ENCODE results near the gene C2orf68.
"Not testable (repeated sequence)": the region's sequence is repeated elsewhere in the genome, so short reads cannot be mapped to it uniquely, and the experiment has no call there.

Gene C2orf68

DNA sequence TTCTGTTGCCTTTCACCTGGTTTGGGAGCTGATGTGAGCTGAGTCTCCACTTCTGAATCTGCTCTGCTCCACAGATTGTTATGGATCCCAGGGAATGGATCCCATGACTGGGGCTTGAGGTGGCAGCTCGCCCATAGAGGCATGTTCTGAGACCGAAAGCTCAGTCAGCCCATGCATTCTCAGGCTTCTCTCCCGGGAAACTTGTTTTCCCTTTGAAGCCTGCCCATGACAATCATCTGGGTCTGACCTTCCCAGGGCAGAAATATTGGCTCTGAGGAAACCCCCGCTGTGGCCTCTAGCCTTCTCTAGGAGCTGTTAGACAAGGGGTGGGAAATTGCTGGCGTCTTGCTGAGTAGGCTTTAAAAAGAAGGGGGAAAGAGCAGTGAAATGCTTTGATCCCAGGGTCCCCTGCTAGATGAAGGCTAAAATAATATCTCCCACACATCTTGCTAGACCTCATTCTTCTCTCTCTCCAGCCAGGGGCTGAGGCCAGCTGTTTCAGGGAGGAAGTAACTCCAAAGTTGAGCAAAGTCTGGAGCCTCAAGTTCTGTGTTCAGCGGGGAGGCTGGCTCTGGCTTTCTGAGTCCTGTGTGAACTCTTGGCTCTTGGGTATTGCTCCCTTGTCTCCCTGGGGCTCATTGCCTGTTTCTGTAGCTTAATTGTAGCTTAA lies 32.5 kb downstream of the C2orf68 start:
- DNase-seq = no peak

DNA sequence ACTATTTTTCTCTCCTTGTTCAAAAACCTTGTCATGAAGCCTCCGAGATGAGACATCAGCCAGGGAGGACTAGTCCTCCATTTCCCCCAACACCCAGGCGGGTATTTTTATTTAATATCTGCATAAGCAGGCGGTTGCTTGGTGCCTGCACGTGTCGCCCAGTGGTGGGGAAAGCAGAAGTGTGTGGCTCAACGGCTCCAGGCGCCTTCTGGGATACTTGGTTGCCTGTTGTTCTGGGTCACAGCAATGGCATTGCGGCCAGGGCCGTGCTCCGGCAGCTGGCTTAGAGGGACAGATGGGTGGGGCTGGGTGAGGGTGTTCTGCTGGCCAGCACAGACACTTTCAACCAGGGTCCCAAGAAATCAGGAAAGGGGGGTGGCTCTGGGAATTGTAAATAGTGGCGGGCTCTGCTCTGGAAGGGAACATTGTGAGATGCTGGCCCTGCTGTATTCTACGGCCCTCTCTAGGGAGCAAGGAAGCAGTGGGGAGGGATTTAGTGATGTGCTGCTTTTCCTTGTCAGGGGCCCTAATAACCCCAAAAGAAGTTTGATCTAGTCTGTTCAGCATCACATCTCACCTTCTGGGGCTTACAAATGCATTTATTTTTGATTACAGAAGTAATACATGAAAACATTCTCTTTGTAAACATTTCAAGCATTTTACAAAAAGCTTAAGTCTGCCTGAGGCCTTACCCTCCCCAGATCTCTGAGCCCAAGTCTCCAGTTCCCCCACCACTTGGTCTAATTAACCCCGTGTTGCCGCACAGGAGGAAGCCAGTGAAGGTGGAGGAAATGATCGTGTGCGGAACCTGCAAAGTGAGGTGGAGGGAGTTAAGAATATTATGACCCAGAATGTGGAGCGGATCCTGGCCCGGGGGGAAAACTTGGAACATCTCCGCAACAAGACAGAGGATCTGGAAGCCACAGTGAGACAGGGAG lies 33.4 kb downstream of the C2orf68 start:
- no peak for DNase-seq

DNA sequence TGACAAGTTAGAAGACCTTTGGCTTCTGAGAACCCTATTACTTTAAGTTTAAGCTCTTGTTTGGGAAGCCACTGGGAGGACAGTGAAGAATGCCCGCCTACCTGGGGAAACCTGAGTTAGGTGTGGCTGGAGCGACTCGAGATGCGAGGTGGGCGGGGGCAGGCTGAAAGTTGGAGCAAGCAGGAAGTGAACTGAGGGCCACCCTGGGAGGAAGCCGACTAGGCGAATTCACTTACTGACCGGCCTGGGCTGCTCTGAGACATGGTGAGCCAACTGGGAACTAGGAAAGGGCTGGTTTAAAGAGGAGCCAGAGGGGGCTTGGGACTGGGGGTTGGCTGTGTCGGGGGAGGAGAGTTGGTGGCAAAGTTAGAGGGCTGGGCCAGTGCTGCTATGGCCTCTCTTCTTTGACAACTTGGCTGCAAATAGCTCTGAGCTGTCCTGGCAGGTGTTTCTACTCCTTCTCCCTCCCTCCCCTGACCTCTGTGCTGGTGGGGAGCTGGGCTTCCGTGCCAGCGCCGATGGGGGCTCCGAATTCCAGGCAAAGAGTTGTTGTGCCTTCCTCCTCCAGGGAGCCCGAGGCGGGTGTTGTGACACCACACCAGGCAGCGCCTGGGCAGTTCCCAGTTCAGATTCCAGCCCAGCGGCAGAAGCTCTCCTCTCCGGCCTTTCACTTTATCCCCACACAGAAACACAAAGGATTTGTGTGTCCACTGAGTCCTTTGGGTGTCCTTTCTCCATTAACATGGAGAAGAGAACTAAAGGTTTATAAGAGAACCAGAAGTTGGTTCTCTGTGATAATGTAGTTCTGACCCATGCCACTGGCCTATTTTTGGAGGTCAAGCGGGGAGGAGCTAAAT lies 34.3 kb downstream of the C2orf68 start, which contains the start of gene VAMP8:
VAMP8 (plus strand) TSS at position 201 of the 857 bp plus-strand sequence; CDS start at position 262, 61 bp downstream.
- DNase-seq = no peak

DNA sequence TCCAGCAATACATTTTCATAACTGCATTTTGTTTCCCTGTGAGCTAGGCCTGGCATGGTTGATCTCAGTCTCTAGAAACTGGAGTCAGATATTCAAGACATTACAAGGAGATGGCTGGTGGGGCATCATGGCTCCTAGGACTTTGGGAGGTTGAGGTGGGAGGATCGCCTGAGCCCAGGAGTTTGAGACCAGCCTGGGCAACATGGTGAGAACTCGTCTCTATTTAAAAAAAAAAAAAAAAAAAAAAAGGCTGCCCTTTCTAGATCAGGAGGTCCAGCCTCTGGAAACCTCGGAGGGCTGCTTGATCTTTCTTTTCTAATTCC lies 34.8 kb downstream of the C2orf68 start:
- no peak for DNase-seq

DNA sequence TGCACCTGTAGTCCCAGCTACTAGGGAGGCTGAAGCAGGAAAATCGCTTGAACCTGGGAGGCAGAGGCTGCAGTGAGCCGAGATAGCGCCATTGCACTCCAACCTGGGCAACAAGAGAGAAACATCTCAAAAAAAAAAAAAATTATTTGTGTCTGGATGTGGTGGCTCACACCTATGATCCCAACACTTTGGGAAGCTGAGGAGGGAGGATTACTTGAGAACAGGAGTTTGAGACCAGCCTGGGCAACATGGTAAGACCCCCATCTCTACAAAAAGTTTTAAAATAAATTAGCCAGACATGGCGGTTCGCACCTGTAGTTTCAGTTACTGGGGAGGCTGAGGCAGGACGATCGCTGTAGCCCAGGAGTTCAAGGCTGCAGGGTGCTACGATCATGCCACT lies 36.1 kb downstream of the C2orf68 start:
- no peak for DNase-seq

DNA sequence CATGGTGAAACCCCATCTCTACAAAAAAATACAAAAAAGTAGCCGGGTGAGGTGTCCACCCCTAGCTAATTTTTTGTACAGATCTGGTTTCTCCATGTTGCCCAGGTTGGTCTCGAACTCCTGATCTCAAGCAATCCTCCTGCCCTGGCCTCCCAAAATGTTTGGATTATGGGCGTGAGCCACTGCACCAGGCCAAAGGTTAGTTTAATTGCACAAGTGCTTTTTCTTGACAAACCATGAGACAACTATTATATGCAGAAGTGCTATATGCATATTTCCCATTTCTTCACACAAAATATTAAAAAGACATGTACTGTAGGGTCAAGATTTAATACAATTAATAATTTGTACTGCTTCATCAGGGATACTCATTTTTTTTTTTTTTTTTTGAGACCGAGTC lies 45.6 kb downstream of the C2orf68 start:
- DNase-seq = no peak

DNA sequence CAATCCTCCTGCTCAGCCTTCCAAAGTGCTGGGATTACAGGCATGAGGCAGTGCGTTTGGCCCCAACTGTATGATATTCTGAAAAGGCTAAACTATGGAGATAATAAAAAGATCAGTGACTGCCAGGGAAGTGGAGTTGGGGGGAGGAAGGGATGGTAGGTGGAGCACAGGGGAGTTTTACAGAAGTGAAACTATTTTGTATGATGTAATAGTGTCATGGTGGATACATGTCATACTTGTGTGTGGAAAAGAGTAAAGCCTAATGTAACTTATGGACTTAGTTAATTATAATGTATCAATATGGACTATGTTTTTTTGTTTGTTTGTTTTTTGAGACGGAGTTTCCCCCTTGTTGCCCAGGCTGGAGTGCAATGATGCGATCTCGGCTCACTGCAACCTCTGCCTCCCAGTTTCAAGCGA lies 47.7 kb downstream of the C2orf68 start:
- no peak for DNase-seq

DNA sequence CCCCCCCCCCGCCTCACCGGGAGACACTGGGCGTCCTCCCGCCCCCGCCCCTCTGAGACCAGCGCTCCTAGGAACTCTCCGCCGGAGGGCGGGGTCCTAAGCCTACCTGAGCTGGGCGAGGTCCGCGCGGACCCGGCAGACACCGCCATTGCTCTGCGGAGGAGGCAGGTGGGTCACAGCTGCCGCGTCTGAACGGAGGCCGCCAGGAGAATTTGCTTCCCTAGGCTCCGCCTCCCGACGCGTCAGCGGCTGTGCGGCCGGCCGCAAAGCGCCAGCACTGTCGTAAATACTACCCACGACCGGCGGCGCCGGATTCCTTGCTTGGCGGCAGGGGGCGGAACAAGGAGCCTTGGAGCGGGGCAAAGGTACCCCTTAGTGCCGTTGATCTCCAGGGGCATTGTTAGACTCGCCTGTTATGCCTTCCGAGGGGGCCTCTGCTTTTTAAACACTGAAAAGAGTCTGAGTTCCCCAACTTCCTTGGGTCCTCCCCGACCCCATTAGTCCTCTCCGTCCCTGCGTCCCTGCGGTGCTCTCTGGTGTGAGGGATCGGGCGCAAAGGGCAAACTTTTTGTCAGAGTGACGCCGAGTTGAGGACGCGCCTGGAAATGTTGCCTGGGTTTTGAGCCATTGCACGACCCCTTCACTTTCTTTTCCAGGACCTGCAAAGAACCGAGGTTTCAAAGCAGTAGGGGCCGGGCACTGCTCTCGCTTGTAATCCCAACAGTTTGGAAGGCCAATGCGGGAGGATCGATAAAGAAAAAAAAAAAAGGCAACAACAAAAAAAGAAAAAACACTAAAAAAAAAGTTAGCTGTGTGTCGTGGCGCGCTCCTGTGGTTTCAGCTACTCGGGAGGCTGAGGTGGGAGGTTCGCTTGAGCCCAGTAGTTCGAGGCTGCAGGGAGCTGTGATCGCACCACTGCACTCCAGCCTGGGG lies 50.3 kb downstream of the C2orf68 start, which contains the start of gene GGCX:
GGCX (minus strand) TSS at position 214 of the 933 bp plus-strand sequence; CDS start at position 149, 65 bp downstream.
- DNase-seq = peak; percentile 92

DNA sequence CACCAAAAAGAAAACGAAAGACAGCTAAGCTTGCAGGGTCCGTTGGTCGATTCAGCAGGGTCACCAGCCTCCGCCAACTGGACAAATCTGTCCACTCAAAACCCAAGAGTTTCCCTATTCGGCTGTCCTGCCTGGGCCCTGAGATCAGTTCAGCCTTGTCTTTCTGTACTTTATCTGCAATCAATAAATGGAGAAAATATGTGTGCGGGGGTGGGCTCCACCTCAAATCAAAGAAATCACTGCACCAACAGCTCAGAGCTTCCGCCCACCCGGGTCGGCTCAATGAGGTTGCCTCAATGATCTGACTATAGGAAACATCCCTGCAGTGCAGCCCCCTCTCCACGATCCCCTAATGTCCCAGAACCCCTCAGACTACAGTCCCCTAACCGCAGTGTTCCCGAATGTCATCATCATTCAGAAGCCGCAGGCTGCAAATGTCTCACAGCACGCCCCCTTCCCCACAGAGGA lies 51.0 kb downstream of the C2orf68 start:
- DNase-seq = no peak

DNA sequence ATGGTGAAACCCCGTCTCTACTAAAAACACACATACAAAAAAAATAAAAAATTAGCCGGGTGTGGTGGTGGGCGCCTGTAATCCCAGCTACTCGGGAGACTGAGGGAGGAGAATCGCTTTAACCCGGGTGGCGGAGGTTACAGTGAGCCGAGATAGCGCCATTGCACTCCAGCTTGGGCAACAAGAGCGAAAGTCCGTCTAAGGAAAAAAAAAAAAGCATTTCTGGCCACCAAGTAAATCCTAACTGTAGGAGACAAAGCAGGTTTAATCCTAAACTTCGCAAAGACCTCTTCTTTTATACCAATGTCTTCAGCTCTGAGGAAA lies 51.5 kb downstream of the C2orf68 start:
- DNase-seq = not testable (repeated sequence)

DNA sequence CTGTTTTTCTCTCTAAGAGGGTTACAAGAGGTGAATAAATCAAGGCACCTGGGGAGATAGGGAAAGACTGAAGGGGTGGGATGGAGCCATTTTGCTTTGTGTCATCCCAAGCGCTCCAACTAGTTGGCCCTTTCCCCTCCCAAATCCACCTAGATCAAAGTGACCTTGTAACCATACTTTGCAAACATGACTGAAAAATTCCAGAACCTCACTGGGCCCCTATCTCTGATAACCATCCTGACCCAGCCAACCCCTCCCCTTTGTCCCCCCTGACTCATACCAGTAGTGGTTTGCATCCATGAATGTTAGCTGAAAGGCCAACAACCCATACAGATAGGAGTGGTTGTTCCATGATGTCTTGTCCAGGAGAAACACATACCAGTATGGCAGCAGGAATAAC lies 53.7 kb downstream of the C2orf68 start:
- DNase-seq = no peak

DNA sequence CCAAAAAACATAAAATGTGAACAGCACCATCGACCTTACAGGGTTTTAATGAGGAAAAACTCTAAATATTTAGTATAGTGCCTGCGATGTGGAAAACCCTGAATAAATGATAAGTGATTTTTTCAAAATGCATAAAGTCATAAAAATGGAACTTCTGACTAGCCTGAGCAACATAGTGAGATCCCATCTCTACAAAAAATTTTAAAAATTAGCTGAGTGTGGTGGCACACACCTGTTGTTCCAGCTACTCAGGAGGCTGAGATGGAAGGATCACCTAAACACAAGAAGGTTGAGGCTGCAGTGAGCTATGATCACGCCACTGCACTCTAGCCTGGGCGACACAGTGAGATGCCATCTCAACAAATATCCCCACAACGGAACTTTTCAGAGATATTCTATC lies 54.7 kb downstream of the C2orf68 start:
- no peak for DNase-seq

All from NCI-H2107 (cell line).